Mammary epithelial cell (primary cell): ENCODE measurements around the gene OMD.

Experiments
- EZH2 ChIP-seq: IDR thresholded peaks from 2 replicates; pipeline ENCODE4 v1.6.1; 2012; ENCODE audit warnings: low read length, inconsistent platforms, borderline replicate concordance
- TF ChIP-seq, protein P1 (sequence below), 2 donors: IDR thresholded peaks in 1 of 2; conservative IDR thresholded peaks in 1 of 2; 2 replicates each; pipeline ENCODE4 v1.5.1; 2011 to 2012; ENCODE audit warnings: inconsistent platforms in 2 of 2, low read length in 2 of 2, mild to moderate bottlenecking in 2 of 2, control low read depth in 1 of 2, low read depth in 1 of 2; ENCODE audit not compliant: insufficient read depth in 1 of 2; ENCODE audit errors: extremely low read depth in 1 of 2

DNA sequence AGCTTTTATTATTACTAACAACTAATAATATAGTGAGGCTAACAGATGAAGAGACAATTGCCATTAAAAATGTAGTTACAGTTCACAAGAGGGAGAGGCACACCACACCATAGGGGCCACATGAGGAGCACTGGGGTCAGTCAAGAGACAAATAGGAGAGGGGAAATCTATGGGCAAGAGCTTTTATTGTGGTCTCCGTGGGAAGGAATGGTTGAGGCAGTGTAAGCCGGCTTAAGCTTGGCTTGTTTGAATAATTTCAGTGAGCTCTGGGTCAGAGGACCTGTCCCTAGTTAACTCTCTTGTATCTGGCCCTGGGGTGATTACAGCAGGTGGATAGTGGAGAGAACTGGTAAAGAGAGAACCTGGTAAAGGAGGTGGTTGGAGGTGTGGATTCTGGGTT lies 55.2 kb downstream of the OMD start:
- TF ChIP-seq, protein P1, sequence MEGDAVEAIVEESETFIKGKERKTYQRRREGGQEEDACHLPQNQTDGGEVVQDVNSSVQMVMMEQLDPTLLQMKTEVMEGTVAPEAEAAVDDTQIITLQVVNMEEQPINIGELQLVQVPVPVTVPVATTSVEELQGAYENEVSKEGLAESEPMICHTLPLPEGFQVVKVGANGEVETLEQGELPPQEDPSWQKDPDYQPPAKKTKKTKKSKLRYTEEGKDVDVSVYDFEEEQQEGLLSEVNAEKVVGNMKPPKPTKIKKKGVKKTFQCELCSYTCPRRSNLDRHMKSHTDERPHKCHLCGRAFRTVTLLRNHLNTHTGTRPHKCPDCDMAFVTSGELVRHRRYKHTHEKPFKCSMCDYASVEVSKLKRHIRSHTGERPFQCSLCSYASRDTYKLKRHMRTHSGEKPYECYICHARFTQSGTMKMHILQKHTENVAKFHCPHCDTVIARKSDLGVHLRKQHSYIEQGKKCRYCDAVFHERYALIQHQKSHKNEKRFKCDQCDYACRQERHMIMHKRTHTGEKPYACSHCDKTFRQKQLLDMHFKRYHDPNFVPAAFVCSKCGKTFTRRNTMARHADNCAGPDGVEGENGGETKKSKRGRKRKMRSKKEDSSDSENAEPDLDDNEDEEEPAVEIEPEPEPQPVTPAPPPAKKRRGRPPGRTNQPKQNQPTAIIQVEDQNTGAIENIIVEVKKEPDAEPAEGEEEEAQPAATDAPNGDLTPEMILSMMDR (conservative IDR thresholded peaks at IDR 0.05 in 1 of 2, IDR thresholded peaks at IDR 0.05 in 1 of 2; ENCODE audit: extremely low read depth in 1 of 2, insufficient read depth in 1 of 2, low read depth in 1 of 2, low read length in 2 of 2) = no peak
- no peak for TF ChIP-seq EZH2
